GM18858 (cell line): Measurements from ENCODE around the gene MYL12A.

Experiments
- ATAC-seq: cut with Tn5 transposase; IDR thresholded peaks from one replicate; pipeline ENCODE4 v1.9.1; 2021; ENCODE audit not compliant: unreplicated experiment

MYL12A gene

GRCh38 chr18:3224223-3224622, 23.4 kb upstream of the MYL12A start:
- ATAC-seq, result no peak

GRCh38 chr18:3225588-3225987, 22.0 kb upstream of the MYL12A start:
- no peak for ATAC-seq

GRCh38 chr18:3226048-3226447, 21.6 kb upstream of the MYL12A start:
- ATAC-seq, result no peak

GRCh38 chr18:3230401-3231334, 16.9 kb upstream of the MYL12A start:
- ATAC-seq, result no peak

GRCh38 chr18:3233004-3233403, 14.6 kb upstream of the MYL12A start:
- ATAC-seq, result no peak

- no peak for ATAC-seq
These were observed 14.0 kb upstream of the MYL12A start for GRCh38 chr18:3233433-3234168.

GRCh38 chr18:3234457-3234856, 13.1 kb upstream of the MYL12A start:
- ATAC-seq, result no peak

- ATAC-seq, result no peak
These were observed 11.8 kb upstream of the MYL12A start for GRCh38 chr18:3235846-3236245.

GRCh38 chr18:3236470-3236869, 11.1 kb upstream of the MYL12A start:
- no peak for ATAC-seq

- ATAC-seq, result no peak
These were observed 8.9 kb upstream of the MYL12A start for GRCh38 chr18:3238742-3239141.

- no peak for ATAC-seq
These were observed 2.4 kb upstream of the MYL12A start for GRCh38 chr18:3245185-3245564.

GRCh38 chr18:3245853-3246634, 1.6 kb upstream of the MYL12A start:
- ATAC-seq, result peak; percentile 48

GRCh38 chr18:3246635-3247239, 864 bp upstream of the MYL12A start:
- ATAC-seq, result no peak

- no peak for ATAC-seq
These were observed 559 bp downstream of the MYL12A start for GRCh38 chr18:3248062-3248657.

- no peak for ATAC-seq
These were observed 1.2 kb downstream of the MYL12A start for GRCh38 chr18:3248658-3249359.

- ATAC-seq, result no peak
These were observed 2.9 kb downstream of the MYL12A start for GRCh38 chr18:3250237-3251107.

- no peak for ATAC-seq
These were observed 3.8 kb downstream of the MYL12A start for GRCh38 chr18:3251249-3251962.

- ATAC-seq, result no peak
These were observed 4.3 kb downstream of the MYL12A start for GRCh38 chr18:3251963-3252277.

- no peak for ATAC-seq
These were observed 5.2 kb downstream of the MYL12A start for GRCh38 chr18:3252843-3253242.
